HG03354 (cell line): Measurements from ENCODE around the gene UBE2H.
A peak's percentile ranks its signal among the peaks of the same experiment; 100 is the strongest.
"Not testable (repeated sequence)": the region's sequence is repeated elsewhere in the genome, so short reads cannot be mapped to it uniquely, and the experiment has no call there.

ENCODE experiments used
- ATAC-seq: cut with Tn5 transposase; IDR thresholded peaks from one replicate; pipeline ENCODE4 v1.9.1; 2021; ENCODE audit warnings: mild to moderate bottlenecking; ENCODE audit not compliant: unreplicated experiment, poor library complexity, severe bottlenecking

UBE2H gene

GRCh38 chr7:129854401-129854800 is 98.4 kb downstream of the UBE2H start:
- no peak for ATAC-seq

GRCh38 chr7:129853661-129854268 is 99.0 kb downstream of the UBE2H start:
- ATAC-seq: no peak

GRCh38 chr7:129851809-129852208 is 101.0 kb downstream of the UBE2H start:
- no peak for ATAC-seq

DNA sequence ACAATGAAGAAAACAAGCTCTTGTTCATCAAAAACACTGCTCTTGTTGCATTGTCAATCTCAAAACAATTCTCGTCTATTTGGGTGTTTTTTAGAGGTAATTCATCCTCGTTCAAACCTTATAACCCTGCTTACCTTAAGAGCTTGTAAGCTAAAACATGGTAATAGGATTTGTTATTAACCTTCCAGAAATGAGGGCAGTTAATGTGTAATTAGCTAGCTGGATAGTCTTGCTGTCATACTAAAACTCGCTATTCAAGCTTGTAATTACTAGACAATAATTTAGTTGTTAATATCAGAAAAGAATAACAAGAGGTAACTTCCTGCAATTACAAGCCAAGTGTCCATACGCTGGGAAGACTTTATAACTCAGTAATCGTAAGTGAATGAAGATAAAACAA is 101.6 kb downstream of the UBE2H start:
- no peak for ATAC-seq

DNA sequence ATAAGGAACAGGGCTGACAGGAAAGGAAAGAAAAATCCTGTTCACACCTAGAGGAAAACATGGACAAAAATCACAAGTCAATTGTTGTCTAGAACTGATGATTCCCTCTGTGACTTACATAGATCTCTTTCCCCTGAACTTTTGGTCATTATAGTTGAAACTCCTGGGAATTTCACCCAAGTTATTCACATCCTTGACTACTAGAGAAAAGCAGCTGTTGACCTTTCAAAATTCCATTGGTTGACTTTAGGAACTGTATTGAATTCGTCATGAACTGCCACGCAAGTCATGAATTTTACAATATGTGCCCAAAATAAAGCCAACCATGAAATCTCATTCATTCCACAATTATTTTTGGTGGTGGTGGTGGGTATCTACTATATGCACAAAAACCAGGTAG is 104.3 kb downstream of the UBE2H start:
- ATAC-seq: no peak

DNA sequence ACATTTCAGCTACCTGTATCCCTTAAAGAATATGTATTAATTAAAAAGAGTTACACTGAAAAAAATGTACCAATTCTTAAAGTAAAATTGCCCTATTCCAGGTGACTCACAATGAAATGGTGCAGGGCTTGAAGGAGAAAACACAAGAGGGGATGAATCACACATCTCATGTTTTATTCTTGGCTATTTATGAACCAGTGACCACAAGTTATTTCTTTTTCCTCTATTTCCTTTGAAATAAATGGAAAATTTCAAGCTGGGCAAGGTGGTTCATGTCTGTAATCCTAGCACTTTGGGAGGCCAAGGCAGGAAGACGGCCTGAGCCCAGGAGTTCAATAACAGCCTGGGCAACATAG is 106.8 kb downstream of the UBE2H start:
- no peak for ATAC-seq

DNA sequence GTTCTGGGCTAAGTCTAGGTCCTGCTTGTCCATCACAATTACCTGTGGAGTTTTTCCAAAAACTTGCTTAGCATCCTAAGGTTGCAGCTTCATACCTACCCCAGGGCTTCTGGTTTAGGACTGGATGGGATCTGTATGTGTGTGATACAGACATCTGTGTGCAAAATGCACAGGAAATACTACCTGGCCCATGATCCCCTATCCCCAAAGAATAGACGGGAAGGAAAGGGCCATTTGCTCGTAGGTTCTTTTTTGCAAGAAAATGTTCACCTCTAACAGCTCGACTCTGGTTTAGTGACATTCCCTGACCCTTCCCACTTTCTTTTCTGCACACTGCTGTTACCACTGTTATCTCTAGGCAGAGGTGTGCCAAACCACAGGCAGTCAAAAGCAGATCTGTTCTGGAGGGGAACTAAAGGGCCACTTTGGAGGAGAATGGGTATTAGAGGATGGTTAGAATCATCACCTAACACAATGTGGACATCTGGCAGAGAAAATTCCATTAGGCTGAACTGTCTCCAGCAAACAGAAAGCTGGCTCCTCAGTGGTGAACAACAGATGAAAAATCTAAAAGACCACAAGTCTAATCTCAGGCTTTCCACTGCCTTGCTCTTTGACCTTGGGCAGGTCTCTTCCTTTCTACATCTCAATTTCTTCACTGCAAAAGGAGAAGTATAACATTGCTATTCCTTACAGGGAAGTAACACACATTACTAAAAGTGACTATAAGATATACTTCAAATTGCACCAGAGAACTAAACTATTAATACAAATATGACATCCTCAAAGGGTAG is 107.4 kb downstream of the UBE2H start:
- no peak for ATAC-seq

DNA sequence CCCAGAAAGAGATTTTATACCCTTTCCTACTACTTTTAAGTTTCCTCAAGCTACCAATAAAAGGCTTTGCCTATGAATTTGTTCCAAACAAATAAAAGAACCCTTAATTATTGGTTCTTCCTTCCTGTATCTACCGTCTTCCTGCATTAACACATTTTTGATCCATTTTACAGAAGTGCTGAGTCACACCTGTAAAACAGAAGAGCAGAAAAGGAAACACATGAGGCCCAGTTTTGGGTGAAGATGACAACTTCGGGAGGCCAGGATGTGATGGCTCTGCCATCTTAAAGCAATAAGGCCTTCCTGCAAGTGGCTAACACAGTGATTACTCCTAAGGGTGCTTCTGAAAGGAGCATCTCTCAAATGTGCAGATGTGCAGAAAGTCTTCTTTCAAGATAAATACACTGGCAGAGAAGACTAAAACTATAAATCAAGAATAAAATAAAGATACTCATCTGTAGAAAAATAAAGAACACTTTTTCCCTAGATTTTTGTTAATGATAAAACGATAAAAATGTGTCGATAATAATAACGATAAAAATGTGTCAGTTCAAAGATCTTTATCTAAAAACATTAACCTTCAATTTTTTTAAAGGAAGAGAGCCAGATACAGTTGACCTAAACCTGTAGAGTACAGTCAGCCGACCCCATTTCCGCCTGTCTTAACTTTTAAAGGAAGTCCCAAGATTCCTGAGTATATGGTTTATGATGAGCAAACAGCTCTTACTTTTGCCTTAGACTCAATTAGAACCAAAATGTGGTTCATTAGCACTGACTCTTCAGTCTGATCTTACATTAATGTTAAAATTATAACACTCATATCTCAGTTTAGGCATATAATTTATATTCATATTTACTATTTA is 108.6 kb downstream of the UBE2H start:
- ATAC-seq: no peak

GRCh38 chr7:129843365-129843898 is 109.3 kb downstream of the UBE2H start:
- no peak for ATAC-seq

DNA sequence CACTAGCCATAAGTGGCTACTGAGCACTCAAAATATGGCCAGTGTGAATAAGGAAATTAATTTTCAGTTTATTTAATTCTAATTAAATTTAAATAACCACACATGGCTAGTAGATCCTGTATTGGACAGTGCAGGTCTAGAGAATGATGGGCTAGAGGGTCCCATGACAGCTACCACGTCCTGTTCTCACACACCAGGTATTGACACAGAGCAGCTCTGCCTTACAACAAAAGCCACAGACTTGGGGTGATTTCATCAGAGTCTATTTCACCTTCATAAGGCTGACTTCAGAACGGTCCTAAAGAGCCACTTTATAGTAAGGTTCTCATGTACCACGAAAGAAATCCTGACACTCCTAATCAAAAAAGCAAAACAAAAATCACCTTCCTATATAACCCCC is 111.3 kb downstream of the UBE2H start:
- ATAC-seq: no peak

- no peak for ATAC-seq
Measured at GRCh38 chr7:129840757-129841156, 112.0 kb downstream of the UBE2H start.

- ATAC-seq: no peak
Measured at GRCh38 chr7:129836983-129837382, 115.8 kb downstream of the UBE2H start.

GRCh38 chr7:129835569-129835968 is 117.2 kb downstream of the UBE2H start:
- ATAC-seq: no peak

DNA sequence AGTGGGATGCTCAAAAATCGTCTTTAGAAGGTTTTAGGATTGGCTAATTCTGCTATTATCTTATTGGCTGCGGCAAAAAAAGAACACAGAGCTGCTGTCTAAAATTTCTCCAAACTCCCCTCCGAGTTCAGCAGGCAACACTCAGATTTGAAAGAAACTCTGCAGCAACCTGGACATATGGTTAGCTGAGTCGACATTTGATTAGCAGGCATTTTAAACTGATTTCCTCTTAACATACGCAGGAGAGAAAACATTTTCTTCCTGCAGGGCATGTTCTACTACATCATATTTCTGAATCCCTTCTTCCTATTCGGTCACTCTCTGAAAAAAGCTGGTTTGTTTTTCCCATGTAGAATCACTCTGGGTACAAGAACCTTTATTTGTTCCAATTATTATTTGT is 119.4 kb downstream of the UBE2H start:
- not testable (repeated sequence) for ATAC-seq

GRCh38 chr7:129832701-129833227 is 120.0 kb downstream of the UBE2H start:
- no peak for ATAC-seq

DNA sequence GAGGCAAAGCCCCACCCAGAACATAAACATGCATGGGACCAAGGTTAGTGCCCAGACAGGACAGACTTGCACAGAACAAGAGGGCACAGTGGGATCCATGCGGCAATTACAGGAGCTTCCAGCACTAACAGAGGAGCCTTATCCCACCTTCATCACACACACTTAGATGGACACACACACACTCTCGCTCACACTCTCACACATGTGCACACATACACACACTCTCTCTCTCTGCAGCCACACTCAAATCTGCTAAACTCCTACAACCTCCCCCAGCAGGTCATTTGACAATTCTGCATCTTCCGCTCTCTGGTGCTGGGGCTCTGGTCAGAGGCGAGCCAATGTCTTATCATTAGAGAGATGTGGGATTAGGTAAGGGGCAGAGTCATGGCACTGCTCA is 120.5 kb downstream of the UBE2H start:
- ATAC-seq: no peak

GRCh38 chr7:129831424-129832058 is 121.2 kb downstream of the UBE2H start:
- no peak for ATAC-seq

DNA sequence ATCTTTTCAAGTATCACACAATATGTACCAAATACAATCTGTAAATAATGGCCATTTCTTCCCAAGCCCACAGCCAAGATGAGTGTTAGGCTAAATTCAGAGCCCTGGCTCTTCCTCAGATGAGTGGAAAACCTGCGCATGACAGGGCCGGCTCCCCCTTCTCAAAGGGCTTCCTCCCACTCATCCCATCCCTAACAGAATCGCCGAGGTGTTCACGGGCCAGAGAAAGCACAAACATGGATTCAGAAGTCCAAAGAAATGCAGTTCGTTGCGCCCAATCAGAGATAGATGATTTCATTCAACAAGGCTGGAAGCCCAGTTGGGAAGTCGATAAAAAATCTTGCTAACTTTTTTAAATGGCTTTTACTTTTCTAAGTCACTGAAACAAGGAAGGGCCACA is 121.8 kb downstream of the UBE2H start:
- no peak for ATAC-seq

GRCh38 chr7:129829737-129830631 is 122.8 kb downstream of the UBE2H start:
- ATAC-seq: peak; percentile 42
